HTERT RPE-1 (cell line): ENCODE data around the gene DTX2.
"Not testable (repeated sequence)": the region's sequence is repeated elsewhere in the genome, so short reads cannot be mapped to it uniquely, and the experiment has no call there.

Source experiments
- in situ Hi-C: fragments of 300-500 bp; cut with MboI; formaldehyde crosslinking; loops from 4 replicates; pipeline ENCODE4 v1.14.3; 2020; ENCODE audit warnings: low sequenced_read_pairs

DTX2 gene

GRCh38 chr7:76461464-76462101 is at the start of gene DTX2:
Gene DTX2, plus strand, starts transcription at chr7:76461709. Its CDS starts 18,801 bp downstream, at chr7:76480510.
- in situ Hi-C loops = not testable (repeated sequence)

DNA sequence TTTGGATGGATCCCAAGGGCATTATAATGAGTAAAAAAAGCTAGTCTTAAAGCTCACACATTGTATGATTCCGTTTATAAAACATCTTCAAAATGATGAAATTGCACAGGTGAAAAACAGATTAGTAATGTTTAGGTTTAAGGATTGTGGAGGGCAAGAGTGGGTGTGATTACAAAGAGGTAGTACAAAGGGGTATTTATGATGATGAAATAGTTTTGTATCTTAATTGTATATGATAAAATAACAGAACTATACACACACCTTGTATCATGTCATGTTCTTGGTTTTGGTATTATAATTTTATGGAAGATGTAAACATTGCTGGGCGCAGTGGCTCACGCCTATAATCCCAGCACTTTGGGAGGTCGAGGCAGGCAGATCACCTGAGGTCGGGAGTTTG is 49.3 kb upstream of the DTX2 start:
- in situ Hi-C loops = no loop called here

- in situ Hi-C loops = not testable (repeated sequence)
These were observed 43.7 kb upstream of the DTX2 start for GRCh38 chr7:76417654-76418310.

DNA sequence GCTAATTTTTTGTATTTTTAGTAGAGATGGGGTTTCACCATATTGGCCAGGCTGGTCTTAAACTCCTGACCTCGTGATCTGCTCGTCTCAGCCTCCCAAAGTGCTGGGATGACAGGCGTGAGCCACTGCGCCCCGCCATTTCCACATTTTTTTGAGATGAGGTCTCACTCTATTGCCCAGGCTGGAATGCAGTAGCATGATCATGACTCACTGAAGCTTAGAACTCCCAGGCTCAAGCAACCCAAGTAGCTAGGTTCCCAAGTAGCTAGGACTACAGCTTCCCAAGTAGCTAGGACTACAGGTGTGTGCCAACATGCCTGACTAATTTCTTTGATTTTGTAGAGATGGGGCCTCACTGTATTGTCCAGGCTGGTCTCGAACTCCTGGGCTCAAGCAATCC is 40.4 kb upstream of the DTX2 start:
- in situ Hi-C loops = not testable (repeated sequence)

- in situ Hi-C loops = no loop called here
These were observed 37.7 kb upstream of the DTX2 start for GRCh38 chr7:76423666-76424412.

DNA sequence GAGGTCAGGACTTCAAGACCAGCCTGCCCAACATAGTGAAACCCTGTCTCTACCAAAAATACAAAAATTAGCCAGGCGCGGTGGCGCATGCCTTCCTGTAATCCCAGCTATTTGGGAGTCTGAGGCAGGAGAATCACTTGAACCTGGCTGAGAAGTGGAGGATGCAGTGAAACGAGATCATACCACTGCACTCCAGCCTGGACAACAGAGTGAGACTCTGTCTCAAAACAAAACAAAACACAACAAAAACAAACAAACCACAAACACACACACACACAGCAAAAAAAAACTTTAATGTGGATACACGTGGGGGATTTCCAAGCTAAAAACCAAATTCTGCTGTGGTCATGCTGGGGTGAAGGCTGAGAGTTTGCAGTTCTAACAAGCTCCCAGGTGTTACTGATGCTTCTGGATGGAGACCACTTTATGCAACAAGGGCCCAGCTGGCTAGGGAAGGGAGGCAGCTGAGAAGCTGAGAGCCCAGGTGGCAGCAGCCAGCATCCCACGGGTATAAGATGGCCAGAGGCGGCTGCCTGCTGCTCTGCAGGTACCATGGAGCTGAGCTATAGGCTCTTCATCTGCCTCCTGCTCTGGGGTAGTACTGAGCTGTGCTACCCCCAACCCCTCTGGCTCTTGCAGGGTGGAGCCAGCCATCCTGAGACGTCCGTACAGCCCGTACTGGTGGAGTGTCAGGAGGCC is 36.9 kb upstream of the DTX2 start, which contains the start of gene ZP3:
Gene ZP3, plus strand, starts transcription at position 538 of the 699 bp plus-strand sequence. Its CDS starts 15 bp downstream, at position 553.
- in situ Hi-C loops = no loop called here

GRCh38 chr7:76425156-76425555 is 36.4 kb upstream of the DTX2 start:
- in situ Hi-C loops = no loop called here

- in situ Hi-C loops = not testable (repeated sequence)
These were observed 36.0 kb upstream of the DTX2 start for GRCh38 chr7:76425558-76425957.

DNA sequence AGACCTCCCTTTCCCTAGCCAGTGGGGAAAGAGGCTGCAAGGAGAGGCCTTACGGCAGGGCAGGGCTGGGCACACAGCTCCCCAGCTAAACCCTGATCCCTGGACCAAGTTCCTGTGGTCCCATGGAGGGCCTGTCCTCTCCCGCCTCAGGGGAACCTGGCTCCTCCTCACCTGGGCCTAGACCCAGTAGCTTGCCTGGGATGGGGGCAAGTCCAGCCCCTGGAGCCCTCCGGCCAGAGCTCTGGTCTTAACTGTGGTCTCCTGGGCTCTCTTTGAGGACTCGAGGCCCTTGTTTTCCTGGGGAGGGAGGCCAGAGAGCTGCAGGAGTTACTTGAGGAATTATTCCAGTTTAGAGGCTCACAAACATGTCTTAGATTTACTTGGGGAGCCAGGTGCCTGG is 35.3 kb upstream of the DTX2 start:
- in situ Hi-C loops = no loop called here

GRCh38 chr7:76427635-76428034 is 33.9 kb upstream of the DTX2 start:
- in situ Hi-C loops = no loop called here

DNA sequence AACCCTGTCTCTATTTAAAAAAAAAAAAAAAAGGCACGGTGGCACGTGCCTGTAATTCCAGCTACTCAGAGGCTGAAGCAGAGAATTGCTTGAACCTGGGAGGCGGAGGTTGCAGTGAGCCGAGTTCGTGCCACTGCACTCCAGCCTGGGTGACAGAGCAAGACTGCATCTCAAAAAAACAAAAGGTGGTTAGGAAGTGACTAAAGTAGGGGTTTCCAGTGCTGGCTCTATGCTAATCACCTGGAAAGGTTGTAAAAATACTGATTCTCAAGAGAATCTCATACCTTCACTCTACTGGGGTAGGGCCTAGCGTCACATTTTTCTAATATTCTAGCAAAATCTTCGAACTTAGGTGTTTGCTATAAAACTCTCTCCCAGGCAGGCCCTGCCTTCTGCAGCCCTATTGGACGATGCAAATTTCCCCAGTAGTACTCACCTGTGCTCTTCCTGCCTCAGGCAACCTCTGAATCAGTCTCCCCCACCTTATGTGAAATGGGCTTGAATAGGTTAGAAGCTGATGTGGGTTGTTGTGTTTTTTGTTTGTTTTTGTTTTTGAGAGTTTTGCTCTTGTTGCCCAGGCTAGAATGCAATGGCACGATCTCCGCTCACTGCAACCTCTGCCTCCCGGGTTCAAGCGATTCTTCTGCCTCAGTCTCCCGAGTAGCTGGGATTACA is 33.2 kb upstream of the DTX2 start:
- in situ Hi-C loops = no loop called here

GRCh38 chr7:76428868-76429805 is 32.4 kb upstream of the DTX2 start:
- in situ Hi-C loops = no loop called here

- in situ Hi-C loops = no loop called here
These were observed 31.3 kb upstream of the DTX2 start for GRCh38 chr7:76430211-76430610.

GRCh38 chr7:76430836-76431235 is 30.7 kb upstream of the DTX2 start:
- in situ Hi-C loops = no loop called here

GRCh38 chr7:76437873-76438272 is 23.6 kb upstream of the DTX2 start:
- in situ Hi-C loops = not testable (repeated sequence)

DNA sequence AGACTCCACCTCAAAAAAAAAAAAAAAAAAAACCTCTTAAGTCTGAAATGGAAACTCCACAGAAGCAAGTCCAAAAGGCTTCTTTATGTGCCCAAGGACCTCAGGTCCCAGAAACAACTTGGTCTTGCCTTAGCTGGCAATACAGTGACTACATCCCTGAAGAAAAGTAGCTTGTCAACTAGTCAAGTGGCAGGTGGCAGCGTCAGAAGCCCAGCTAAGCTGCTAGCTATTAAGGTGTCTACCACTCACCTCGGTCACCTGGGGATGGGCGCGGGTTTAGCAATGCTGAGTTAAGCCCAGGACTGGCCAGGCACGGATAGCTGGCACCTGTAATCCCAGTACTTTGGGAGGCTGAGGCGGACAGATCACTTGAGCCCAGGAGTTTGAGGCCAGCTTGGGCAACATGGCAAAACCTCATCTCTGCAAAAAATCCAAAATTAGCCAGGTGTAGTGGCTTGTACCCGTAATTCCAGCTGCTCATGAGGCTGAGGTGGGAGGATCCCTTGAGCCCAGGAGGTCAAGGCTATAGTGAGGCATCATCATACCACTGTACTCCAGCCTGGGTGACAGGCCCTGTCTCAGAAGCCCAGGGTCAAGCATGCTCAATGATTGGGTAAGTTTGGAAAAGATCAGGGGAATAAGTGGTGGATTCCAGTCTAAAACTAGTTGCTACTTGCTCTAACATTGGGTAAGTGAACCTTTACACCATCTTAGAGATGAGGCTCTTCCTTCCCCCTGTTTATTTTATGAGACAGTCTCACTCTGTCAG is 22.2 kb upstream of the DTX2 start:
- in situ Hi-C loops = not testable (repeated sequence)

GRCh38 chr7:76440404-76440803 is 21.1 kb upstream of the DTX2 start:
- in situ Hi-C loops = not testable (repeated sequence)

- in situ Hi-C loops = not testable (repeated sequence)
These were observed 19.7 kb upstream of the DTX2 start for GRCh38 chr7:76441792-76442191.
